Measurements from ENCODE around the gene ZNF214.
"Not testable (repeated sequence)": the region's sequence is repeated elsewhere in the genome, so short reads cannot be mapped to it uniquely, and the experiment has no call there.

The ZNF214 gene

GRCh38 chr11:6986487-6986886 lies 33.7 kb downstream of the ZNF214 start:
- no peak for DNase-seq

- DNase-seq, result no peak
Observed at GRCh38 chr11:6979365-6979764, 40.8 kb downstream of the ZNF214 start.

- DNase-seq, result not testable (repeated sequence)
Observed at GRCh38 chr11:6969854-6970253, 50.3 kb downstream of the ZNF214 start.

- DNase-seq, result no peak
Observed at GRCh38 chr11:6968816-6969215, 51.3 kb downstream of the ZNF214 start.

GRCh38 chr11:6962673-6963072 lies 57.5 kb downstream of the ZNF214 start:
- no peak for DNase-seq

- DNase-seq, result no peak
Observed at GRCh38 chr11:6962141-6962540, 58.0 kb downstream of the ZNF214 start.

- not testable (repeated sequence) for DNase-seq
Observed at GRCh38 chr11:6954248-6954647, 65.9 kb downstream of the ZNF214 start.
